Neural progenitor cell (in vitro differentiated cells): ENCODE data around the gene SNRNP200. TPM values are rescaled to one million over a fixed set of nuclear protein-coding genes. Genes with fewer than 3 reads are reported as not detected.

Experiments used
- DNase-seq: peaks from one replicate; pipeline ENCODE4 v3.0.0-alpha.2; 2016; ENCODE audit warnings: low spot score
- H2AFZ ChIP-seq: fragments of 200-600 bp; sonication (generic); replicated peaks from 2 replicates; pipeline ENCODE4 v1.6.1; 2016; ENCODE audit warnings: antibody characterized with exemption
- H3F3A ChIP-seq: fragments of 200-600 bp; sonication (generic); 2 replicates; pipeline ENCODE4 v1.6.1; 2016; ENCODE audit warnings: antibody characterized with exemption, low read depth
- H3K27ac ChIP-seq: fragments of 200-600 bp; sonication (generic); 2 replicates; pipeline ENCODE4 v1.5.1; 2016; ENCODE audit warnings: mild to moderate bottlenecking
- H3K27me3 ChIP-seq: fragments of 200-600 bp; sonication (generic); 2 replicates; pipeline ENCODE4 v1.6.1; 2016; ENCODE audit warnings: mild to moderate bottlenecking, moderate library complexity
- H3K36me3 ChIP-seq: fragments of 200-600 bp; sonication (generic); 2 replicates; pipeline ENCODE4 v1.5.1; 2016
- H3K4me1 ChIP-seq: fragments of 200-600 bp; sonication (generic); 2 replicates; pipeline ENCODE4 v1.6.1; 2016; ENCODE audit warnings: mixed run types
- H3K4me2 ChIP-seq: fragments of 200-600 bp; sonication (generic); 2 replicates; pipeline ENCODE4 v1.6.1; 2016
- H3K4me3 ChIP-seq: fragments of 200-600 bp; sonication (generic); 2 replicates; pipeline ENCODE4 v1.5.1; 2016
- H3K79me2 ChIP-seq: fragments of 200-600 bp; sonication (generic); 2 replicates; pipeline ENCODE4 v1.6.1; 2016; ENCODE audit warnings: low read depth
- H3K9ac ChIP-seq: fragments of 200-600 bp; sonication (generic); 2 replicates; pipeline ENCODE4 v1.6.1; 2016
- H3K9me3 ChIP-seq: fragments of 200-600 bp; sonication (generic); 2 replicates; pipeline ENCODE4 v1.5.1; 2016; ENCODE audit warnings: low read depth
- H4K20me1 ChIP-seq: fragments of 200-600 bp; sonication (generic); 2 replicates; pipeline ENCODE4 v1.6.1; 2016; ENCODE audit warnings: low read depth
- H3K27ac Mint-ChIP-seq: 3 replicates; pipeline ENCODE4 v1.8.0; 2021; ENCODE audit warnings: mixed read lengths
- H3K27me3 Mint-ChIP-seq: 2 replicates; pipeline ENCODE4 v1.8.0; 2022; ENCODE audit warnings: low read depth, mild to moderate bottlenecking, inconsistent platforms, moderate library complexity, mixed read lengths; ENCODE audit not compliant: insufficient read depth
- H3K36me3 Mint-ChIP-seq: 3 replicates; pipeline ENCODE4 v1.8.0; 2021; ENCODE audit warnings: mixed read lengths
- H3K4me1 Mint-ChIP-seq: 3 replicates; pipeline ENCODE4 v1.8.0; 2021; ENCODE audit warnings: mixed read lengths
- H3K4me3 Mint-ChIP-seq: 3 replicates; pipeline ENCODE4 v1.8.0; 2021; ENCODE audit warnings: mild to moderate bottlenecking, moderate library complexity, mixed read lengths
- H3K9me3 Mint-ChIP-seq: 3 replicates; pipeline ENCODE4 v1.8.0; 2020; ENCODE audit warnings: mixed read lengths
- CTCF ChIP-seq: fragments of 200-600 bp; sonication (generic); IDR thresholded peaks from 2 replicates; pipeline ENCODE4 v1.5.1; 2017; ENCODE audit warnings: antibody characterized with exemption, mild to moderate bottlenecking
- EZH2 ChIP-seq: fragments of 200-600 bp; sonication (generic); IDR thresholded peaks from 2 replicates; pipeline ENCODE4 v1.6.1; 2017; ENCODE audit warnings: antibody characterized with exemption, mild to moderate bottlenecking, moderate library complexity
- EZH2phosphoT487 ChIP-seq: fragments of 200-600 bp; sonication (generic); IDR thresholded peaks from 2 replicates; pipeline ENCODE4 v1.6.1; 2017; ENCODE audit warnings: antibody characterized with exemption
- total RNA-seq: library from RNA; depleted of rRNA; stranded (reverse); fragments of >200 nt; gene quantifications from 2 replicates; pipeline ENCODE4 v1.2.3, GENCODE V29; 2015; ENCODE audit warnings: low replicate concordance

SNRNP200 gene
- total RNA-seq, 1 donor from 2014 or later, result 94.3 TPM

GRCh38 chr2:96325041-96325883 is 19.9 kb upstream of the SNRNP200 start, which contains the start of gene ITPRIPL1:
ITPRIPL1 (plus strand) TSS chr2:96325317; CDS start chr2:96325840, 523 bp downstream.
- H3K9me3 Mint-ChIP-seq, result no peaks in the 10 kb centered on the region
- peaks cover 25% of the 10 kb centered on the region for H3K4me1 Mint-ChIP-seq
- no peaks in the 10 kb centered on the region for H3K79me2 ChIP-seq
- DNase-seq, result peak; percentile 50
- no peak within 1 kb of the TSS for H3K9ac ChIP-seq
- peak; percentile 62 for TF ChIP-seq EZH2
- TF ChIP-seq CTCF, result no peak
- TF ChIP-seq EZH2phosphoT487, result peak; percentile 41
- no peaks in the 10 kb centered on the region for H3K9me3 ChIP-seq
- H3K27me3 ChIP-seq, result peaks cover 62% of the 10 kb centered on the region
- peak within 1 kb of the TSS; percentile 99 for H2AFZ ChIP-seq
- H3K4me3 Mint-ChIP-seq, result peak within 1 kb of the TSS; percentile 83
- H3K4me3 ChIP-seq, result peak within 1 kb of the TSS; percentile 54
- H3K27me3 Mint-ChIP-seq, result peaks cover 33% of the 10 kb centered on the region
- no peak within 1 kb of the TSS for H3K27ac Mint-ChIP-seq
- peaks cover 15% of the 10 kb centered on the region for H3K4me1 ChIP-seq
- H3K4me2 ChIP-seq, result peak within 1 kb of the TSS; percentile 82
- no peaks in the 10 kb centered on the region for H3K36me3 ChIP-seq
- H4K20me1 ChIP-seq, result no peaks in the 10 kb centered on the region
- H3K36me3 Mint-ChIP-seq, result peaks cover 12% of the 10 kb centered on the region
- H3F3A ChIP-seq, result peaks cover 29% of the 10 kb centered on the region
- no peak within 1 kb of the TSS for H3K27ac ChIP-seq

- peaks cover 68% of the 10 kb centered on the region for H3K27me3 ChIP-seq
These were observed 19.3 kb upstream of the SNRNP200 start for GRCh38 chr2:96324721-96325040.

GRCh38 chr2:96323849-96324248 is 18.5 kb upstream of the SNRNP200 start:
- TF ChIP-seq EZH2phosphoT487, result no peak
- TF ChIP-seq EZH2, result no peak
- no peak for TF ChIP-seq CTCF
- Histone ChIP-seq H3K79me2 (no peaks in the 10 kb centered on the region), H3F3A (peaks cover 26% of the 10 kb centered on the region), H3K4me1 (peaks cover 15% of the 10 kb centered on the region), H3K27me3 (peaks cover 76% of the 10 kb centered on the region), H3K4me3 (no peak overlapping the region), H4K20me1 (no peaks in the 10 kb centered on the region), H3K36me3 (no peaks in the 10 kb centered on the region), H2AFZ (no peak overlapping the region), H3K4me2 (no peak overlapping the region), H3K27ac (no peak overlapping the region), H3K9me3 (no peaks in the 10 kb centered on the region), H3K9ac (no peak overlapping the region)
- DNase-seq, result no peak
- Mint-ChIP-seq H3K4me3 (peak overlapping the region; percentile 27), H3K27ac (no peak overlapping the region), H3K27me3 (peaks cover 36% of the 10 kb centered on the region), H3K9me3 (no peaks in the 10 kb centered on the region), H3K36me3 (peaks cover 12% of the 10 kb centered on the region), H3K4me1 (peaks cover 24% of the 10 kb centered on the region)

More at GRCh38 chr2:96324721-96325040, 19.3 kb upstream of the SNRNP200 start:
- H3K4me1 Mint-ChIP-seq, result peaks cover 26% of the 10 kb centered on the region
- Histone ChIP-seq H3K27ac (no peak overlapping the region), H3K9ac (no peak overlapping the region), H3F3A (peaks cover 28% of the 10 kb centered on the region), H3K4me1 (peaks cover 15% of the 10 kb centered on the region), H4K20me1 (no peaks in the 10 kb centered on the region), H3K4me2 (peak overlapping the region; percentile 82), H3K4me3 (peak overlapping the region; percentile 54), H3K36me3 (no peaks in the 10 kb centered on the region), H2AFZ (peak overlapping the region; percentile 99), H3K79me2 (no peaks in the 10 kb centered on the region), H3K9me3 (no peaks in the 10 kb centered on the region)
- no peak overlapping the region for H3K27ac Mint-ChIP-seq
- TF ChIP-seq EZH2phosphoT487 (no peak), EZH2 (no peak), CTCF (no peak)
- H3K9me3 Mint-ChIP-seq, result no peaks in the 10 kb centered on the region
- peak overlapping the region; percentile 81 for H3K4me3 Mint-ChIP-seq
- peaks cover 12% of the 10 kb centered on the region for H3K36me3 Mint-ChIP-seq
- peaks cover 36% of the 10 kb centered on the region for H3K27me3 Mint-ChIP-seq
- DNase-seq, result no peak
